GM23248 (cell line): ENCODE measurements around the gene CFAP299. TPM values are rescaled to one million over a fixed set of nuclear protein-coding genes. Genes with fewer than 3 reads are reported as not detected.

ENCODE experiments used
- DNase-seq: peaks from one replicate; pipeline ENCODE4 v3.0.0-alpha.2; 2015
- H2AFZ ChIP-seq: fragments of 200-600 bp; sonication (generic); 2 replicates; pipeline ENCODE4 v1.6.1; 2016; ENCODE audit warnings: antibody characterized with exemption
- H3F3A ChIP-seq: fragments of 200-600 bp; sonication (generic); 2 replicates; pipeline ENCODE4 v1.6.1; 2016; ENCODE audit warnings: mild to moderate bottlenecking, antibody characterized with exemption, mixed run types; ENCODE audit not compliant: insufficient read depth
- H3K27ac ChIP-seq: fragments of 200-600 bp; sonication (generic); 2 replicates; pipeline ENCODE4 v1.5.1; 2016; ENCODE audit warnings: mild to moderate bottlenecking
- H3K27me3 ChIP-seq: fragments of 200-600 bp; sonication (generic); replicated peaks from 2 replicates; pipeline ENCODE4 v1.6.1; 2016; ENCODE audit warnings: mild to moderate bottlenecking; ENCODE audit not compliant: insufficient read depth
- H3K36me3 ChIP-seq: fragments of 200-600 bp; sonication (generic); 2 replicates; pipeline ENCODE4 v1.6.1; 2016; ENCODE audit warnings: low read depth, mild to moderate bottlenecking
- H3K4me1 ChIP-seq: fragments of 200-600 bp; sonication (generic); 2 replicates; pipeline ENCODE4 v1.6.1; 2016; ENCODE audit warnings: mild to moderate bottlenecking; ENCODE audit not compliant: insufficient read depth
- H3K4me2 ChIP-seq: fragments of 200-600 bp; sonication (generic); one replicate; pipeline ENCODE4 v1.6.1; 2016; ENCODE audit warnings: mild to moderate bottlenecking; ENCODE audit not compliant: unreplicated experiment
- H3K4me3 ChIP-seq: fragments of 200-600 bp; sonication (generic); 2 replicates; pipeline ENCODE4 v1.5.1; 2016; ENCODE audit warnings: mild to moderate bottlenecking
- H3K79me2 ChIP-seq: fragments of 200-600 bp; sonication (generic); 2 replicates; pipeline ENCODE4 v1.6.1; 2016; ENCODE audit warnings: mild to moderate bottlenecking; ENCODE audit not compliant: insufficient read depth
- H3K9ac ChIP-seq: fragments of 200-600 bp; sonication (generic); 2 replicates; pipeline ENCODE4 v1.6.1; 2016; ENCODE audit warnings: mild to moderate bottlenecking
- H3K9me2 ChIP-seq: fragments of 200-600 bp; sonication (generic); 2 replicates; pipeline ENCODE4 v1.6.1; 2016; ENCODE audit warnings: mixed run types, mild to moderate bottlenecking, moderate library complexity; ENCODE audit not compliant: insufficient read depth
- H3K9me3 ChIP-seq: fragments of 200-600 bp; sonication (generic); one replicate; pipeline ENCODE4 v1.6.1; 2017; ENCODE audit warnings: low read depth
- H4K20me1 ChIP-seq: fragments of 200-600 bp; sonication (generic); 2 replicates; pipeline ENCODE4 v1.6.0; 2016; ENCODE audit not compliant: insufficient read depth
- EZH2 ChIP-seq: fragments of 200-600 bp; sonication (generic); IDR thresholded peaks from 2 replicates; pipeline ENCODE4 v1.6.1; 2018; ENCODE audit warnings: antibody characterized with exemption, mild to moderate bottlenecking; ENCODE audit not compliant: insufficient read depth, poor library complexity, severe bottlenecking
- EZH2phosphoT487 ChIP-seq: fragments of 200-600 bp; sonication (generic); IDR thresholded peaks from 2 replicates; pipeline ENCODE4 v1.6.1; 2018; ENCODE audit warnings: antibody characterized with exemption, moderate library complexity, mild to moderate bottlenecking, low read depth; ENCODE audit not compliant: insufficient read depth
- WGBS, 2 experiments: methylation state at CpG; one replicate each; pipeline ENCODE4 v1.1.6; 2015 to 2017; ENCODE audit warnings: low lambda C conversion rate in 2 of 2, low coverage in 1 of 2; ENCODE audit errors: missing lambda C conversion rate in 2 of 2; 5-methylcytosine and 5-hydroxymethylcytosine counted together
- in situ Hi-C: fragments of 300-500 bp; cut with MboI; formaldehyde crosslinking; loops from 2 replicates; pipeline ENCODE4 v1.15.0; 2020
- polyA plus RNA-seq: library from polyadenylated mRNA; unstranded; fragments of >200 nt; fragmentation: Nextera tagmentation; extraction: Ambion mirVana; gene quantifications from 2 replicates; pipeline ENCODE4 v1.2.1, GENCODE V29; 2016
- total RNA-seq: library from RNA; depleted of rRNA; stranded (reverse); fragments of >200 nt; shearing (Covaris generic); gene quantifications from 2 replicates; pipeline ENCODE4 v1.2.3, GENCODE V29; 2014

Gene CFAP299
- total and polyA plus RNA-seq, 2 experiments from 2014 or later, result 1.0 to 1.1 TPM

GRCh38 chr4:80986011-80986410 lies 650.5 kb downstream of the CFAP299 start:
- Histone ChIP-seq H3F3A (no peaks in the 10 kb centered on the region), H3K4me3 (no peak overlapping the region), H3K9me3 (no peaks in the 10 kb centered on the region), H3K4me2 (no peak overlapping the region), H3K4me1 (no peaks in the 10 kb centered on the region), H3K27me3 (no peaks in the 10 kb centered on the region), H3K79me2 (no peaks in the 10 kb centered on the region), H2AFZ (no peak overlapping the region), H3K9me2 (no peaks in the 10 kb centered on the region), H3K27ac (no peak overlapping the region), H3K36me3 (no peaks in the 10 kb centered on the region), H3K9ac (no peak overlapping the region), H4K20me1 (no peaks in the 10 kb centered on the region)
- no peak for TF ChIP-seq EZH2
- no peak for DNase-seq
- in situ Hi-C loops, result no loop called here

DNA sequence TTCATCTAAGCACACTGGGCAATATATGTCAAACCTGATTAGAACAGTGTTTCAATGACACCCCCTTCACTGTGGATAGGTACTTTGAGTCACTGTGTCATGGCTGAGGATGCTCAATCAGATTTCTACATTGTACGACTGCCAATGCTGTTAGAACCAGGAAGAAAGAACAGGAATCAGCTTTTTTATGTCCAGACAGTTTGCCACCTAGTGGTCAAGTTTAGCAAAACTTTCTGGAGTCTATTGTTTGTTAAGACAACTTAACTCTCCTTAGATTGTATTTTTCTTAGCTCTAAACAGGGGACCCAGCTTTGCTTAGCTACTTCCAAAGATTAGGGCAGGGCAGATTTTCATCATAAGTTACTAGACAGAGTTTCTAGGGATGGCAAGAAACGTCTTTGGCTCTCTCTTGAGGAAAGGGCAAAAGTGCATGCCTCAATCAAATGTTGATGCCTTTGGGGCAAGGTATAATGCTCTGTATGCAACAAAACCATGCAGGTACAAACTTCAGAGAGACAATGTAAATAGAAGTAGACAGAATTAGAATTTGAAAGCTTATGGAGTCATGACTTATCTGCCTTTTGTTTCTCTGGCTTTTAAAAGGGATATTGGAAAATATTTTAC lies 654.5 kb downstream of the CFAP299 start:
- no peak overlapping the region for H2AFZ ChIP-seq
- DNase-seq, result peak; percentile 77
- no peak overlapping the region for H3K4me3 ChIP-seq
- no peaks in the 10 kb centered on the region for H3K36me3 ChIP-seq
- H3K4me1 ChIP-seq, result no peaks in the 10 kb centered on the region
- H3K79me2 ChIP-seq, result no peaks in the 10 kb centered on the region
- H3K4me2 ChIP-seq, result no peak overlapping the region
- no peak overlapping the region for H3K9ac ChIP-seq
- 0 to 2% methylated on average over 2 of the region's 2 CpGs for WGBS, 2 experiments
- no peaks in the 10 kb centered on the region for H3K27me3 ChIP-seq
- no peak overlapping the region for H3K27ac ChIP-seq
- no peaks in the 10 kb centered on the region for H3K9me2 ChIP-seq
- in situ Hi-C loops, result no loop called here
- TF ChIP-seq EZH2phosphoT487 (no peak), EZH2 (no peak)
- no peaks in the 10 kb centered on the region for H3F3A ChIP-seq
- H3K9me3 ChIP-seq, result no peaks in the 10 kb centered on the region
- H4K20me1 ChIP-seq, result no peaks in the 10 kb centered on the region

- no peak overlapping the region for H2AFZ ChIP-seq
- in situ Hi-C loops, result no loop called here
Observed at GRCh38 chr4:80990851-80991250, 655.3 kb downstream of the CFAP299 start.

DNA sequence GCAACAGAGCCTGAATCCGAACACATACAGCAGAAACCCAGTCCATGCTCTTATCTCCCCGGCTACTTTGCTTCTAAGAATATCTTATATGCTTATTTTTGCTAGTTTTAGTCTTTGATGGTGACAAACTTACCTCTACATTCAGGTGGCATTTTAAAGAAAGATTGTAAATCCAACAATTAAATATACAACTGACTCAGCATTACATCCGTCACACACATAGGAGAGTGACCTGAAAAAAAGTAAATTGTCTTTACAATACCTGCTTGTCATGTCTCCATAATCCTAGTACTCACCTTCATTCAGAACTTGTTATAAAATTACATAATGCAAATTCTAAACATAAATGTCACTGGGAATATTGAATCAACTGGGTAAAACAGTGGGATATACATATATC lies 664.4 kb downstream of the CFAP299 start:
- Histone ChIP-seq H4K20me1 (no peaks in the 10 kb centered on the region), H3K9me2 (no peaks in the 10 kb centered on the region), H3K4me1 (no peaks in the 10 kb centered on the region), H3K4me2 (no peak overlapping the region), H3K27me3 (no peaks in the 10 kb centered on the region), H3K4me3 (no peak overlapping the region), H3F3A (no peaks in the 10 kb centered on the region), H3K79me2 (no peaks in the 10 kb centered on the region), H3K36me3 (no peaks in the 10 kb centered on the region), H3K9me3 (no peaks in the 10 kb centered on the region), H3K27ac (no peak overlapping the region), H3K9ac (no peak overlapping the region), H2AFZ (no peak overlapping the region)
- no peak for DNase-seq
- 74 to 79% methylated on average over 3 of the region's 3 CpGs for WGBS, 2 experiments
- TF ChIP-seq EZH2, result no peak
- in situ Hi-C loops, result no loop called here

More at GRCh38 chr4:80990851-80991250, 655.3 kb downstream of the CFAP299 start:
- no peaks in the 10 kb centered on the region for H3K79me2 ChIP-seq
- no peaks in the 10 kb centered on the region for H3K9me2 ChIP-seq
- 42 to 45% methylated on average over 2 of the region's 2 CpGs for WGBS, 2 experiments
- TF ChIP-seq EZH2 (no peak), EZH2phosphoT487 (no peak)
- no peak overlapping the region for H3K9ac ChIP-seq
- no peaks in the 10 kb centered on the region for H3K4me1 ChIP-seq
- no peaks in the 10 kb centered on the region for H3F3A ChIP-seq
- H3K4me2 ChIP-seq, result no peak overlapping the region
- H3K36me3 ChIP-seq, result no peaks in the 10 kb centered on the region
- H4K20me1 ChIP-seq, result no peaks in the 10 kb centered on the region
- H3K9me3 ChIP-seq, result no peaks in the 10 kb centered on the region
- no peaks in the 10 kb centered on the region for H3K27me3 ChIP-seq
- no peak for DNase-seq
- H3K4me3 ChIP-seq, result no peak overlapping the region
- no peak overlapping the region for H3K27ac ChIP-seq

GRCh38 chr4:81003597-81004111 lies 668.1 kb downstream of the CFAP299 start:
- Histone ChIP-seq H3F3A (no peaks in the 10 kb centered on the region), H3K36me3 (no peaks in the 10 kb centered on the region), H4K20me1 (no peaks in the 10 kb centered on the region), H3K9me3 (no peaks in the 10 kb centered on the region), H2AFZ (no peak overlapping the region), H3K9ac (no peak overlapping the region), H3K4me3 (no peak overlapping the region), H3K27ac (no peak overlapping the region), H3K4me2 (no peak overlapping the region), H3K27me3 (no peaks in the 10 kb centered on the region), H3K4me1 (no peaks in the 10 kb centered on the region), H3K9me2 (no peaks in the 10 kb centered on the region), H3K79me2 (no peaks in the 10 kb centered on the region)
- in situ Hi-C loops, result no loop called here
- no peak for TF ChIP-seq EZH2phosphoT487
- TF ChIP-seq EZH2, result no peak
- no peak for DNase-seq
- WGBS, 2 experiments, result 35 to 40% methylated on average over 2 of the region's 2 CpGs
